ENCODE results near the gene PNLIPRP2. TPM values are rescaled to one million over a fixed set of nuclear protein-coding genes. Genes with fewer than 3 reads are reported as not detected.

Gene PNLIPRP2
- total RNA-seq, 1 experiment from 2014 or later: 1.1 TPM

GRCh38 chr10:116615199-116615776, 5.5 kb upstream of the PNLIPRP2 start:
- Histone ChIP-seq H3K9me3 (ENCODE audit: control insufficient read depth in 1 of 2, insufficient read depth in 1 of 2, low read depth in 1 of 2, low read length in 2 of 2) (no peaks in the 10 kb centered on the region), H2AFZ (ENCODE audit: low read depth, low read length, poor library complexity, severe bottlenecking) (no peak overlapping the region), H4K20me1 (ENCODE audit: insufficient read depth) (no peaks in the 10 kb centered on the region), H3K9ac (ENCODE audit: low read length) (no peak overlapping the region), H3K4me3 (replicated peaks in 1 of 2; ENCODE audit: low read depth in 1 of 2, low read length in 2 of 2) (no peak overlapping the region), H3K4me2 (ENCODE audit: low read length) (no peak overlapping the region), H3K27ac (ENCODE audit: low read depth, low read length) (no peak overlapping the region), H3K4me1 (ENCODE audit: control insufficient read depth in 1 of 2, insufficient read depth in 2 of 2, low read length in 2 of 2) (no peaks in the 10 kb centered on the region), H3K36me3 (ENCODE audit: control insufficient read depth in 1 of 2, insufficient read depth in 2 of 2, low read length in 2 of 2) (no peaks in the 10 kb centered on the region), H3K9me2 (ENCODE audit: insufficient read depth) (no peaks in the 10 kb centered on the region), H3K79me2 (ENCODE audit: insufficient read depth, low read length) (no peaks in the 10 kb centered on the region), H3K27me3 (ENCODE audit: insufficient read depth, low read length) (no peaks in the 10 kb centered on the region)
- no peak for DNase-seq (ENCODE audit: low read depth, low spot score)
- TF ChIP-seq FOSL1 (IDR thresholded peaks at IDR 0.05; ENCODE audit: low read depth) (no peak), ZFX (IDR thresholded peaks at IDR 0.05) (no peak), ZBTB33 (IDR thresholded peaks at IDR 0.05; ENCODE audit: extremely low read depth, insufficient replicate concordance, low read length) (no peak), YY1 (IDR thresholded peaks at IDR 0.05; ENCODE audit: extremely low read depth, insufficient replicate concordance, low read depth, low read length) (no peak), MAX (IDR thresholded peaks at IDR 0.05) (no peak), POLR2AphosphoS5 (IDR thresholded peaks at IDR 0.05; ENCODE audit: low read depth, low read length) (no peak)
- TF ChIP-seq, protein P1, sequence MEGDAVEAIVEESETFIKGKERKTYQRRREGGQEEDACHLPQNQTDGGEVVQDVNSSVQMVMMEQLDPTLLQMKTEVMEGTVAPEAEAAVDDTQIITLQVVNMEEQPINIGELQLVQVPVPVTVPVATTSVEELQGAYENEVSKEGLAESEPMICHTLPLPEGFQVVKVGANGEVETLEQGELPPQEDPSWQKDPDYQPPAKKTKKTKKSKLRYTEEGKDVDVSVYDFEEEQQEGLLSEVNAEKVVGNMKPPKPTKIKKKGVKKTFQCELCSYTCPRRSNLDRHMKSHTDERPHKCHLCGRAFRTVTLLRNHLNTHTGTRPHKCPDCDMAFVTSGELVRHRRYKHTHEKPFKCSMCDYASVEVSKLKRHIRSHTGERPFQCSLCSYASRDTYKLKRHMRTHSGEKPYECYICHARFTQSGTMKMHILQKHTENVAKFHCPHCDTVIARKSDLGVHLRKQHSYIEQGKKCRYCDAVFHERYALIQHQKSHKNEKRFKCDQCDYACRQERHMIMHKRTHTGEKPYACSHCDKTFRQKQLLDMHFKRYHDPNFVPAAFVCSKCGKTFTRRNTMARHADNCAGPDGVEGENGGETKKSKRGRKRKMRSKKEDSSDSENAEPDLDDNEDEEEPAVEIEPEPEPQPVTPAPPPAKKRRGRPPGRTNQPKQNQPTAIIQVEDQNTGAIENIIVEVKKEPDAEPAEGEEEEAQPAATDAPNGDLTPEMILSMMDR (IDR thresholded peaks at IDR 0.05 in 2 of 3, conservative IDR thresholded peaks at IDR 0.05 in 1 of 3; ENCODE audit: borderline replicate concordance in 1 of 3, insufficient read depth in 1 of 3, low read depth in 2 of 3, low read length in 2 of 3): no peak
- CTCF ChIA-PET: interaction anchor here (1.4 kb wide), 1 partner anchor 12 kb away, joined by 4 read pairs; no protein-coding TSS in a partner anchor
- BruUV-seq (replicated peaks): no TSS peak
- RAD21 ChIA-PET (ENCODE audit: low non-redundant PET in 1 of 2, low total read pairs in 2 of 2, uncharacterized antibody in 2 of 2, unreplicated experiment in 2 of 2): no interaction called here
- POLR2A ChIA-PET: no interaction called here
- no peak for ATAC-seq
- intact Hi-C loops (cut with micrococcal nuclease): no loop called here

Data from HCT116 (cell line).